ENCODE measurements around the gene MAPKAPK2.

Gene MAPKAPK2

GRCh38 chr1:206732508-206732907, 47.8 kb downstream of the MAPKAPK2 start:
- ChIA-PET POLR2A (no interaction called here), CTCF (interaction anchor here (0.7 to 14.9 kb wide), 13 partner anchors 7 to 249 kb away, joined by 3 to 464 read pairs (median 22); no protein-coding TSS in a partner anchor)
- no peak for TF ChIP-seq CTCF (IDR thresholded peaks at IDR 0.05; ENCODE audit: control extremely low read depth, extremely low read depth, low read depth, missing control alignments)
- DNase-seq (ENCODE audit: extremely low spot score) = no peak

GRCh38 chr1:206732992-206733391, 48.3 kb downstream of the MAPKAPK2 start:
- ChIA-PET CTCF (interaction anchor here (0.7 to 14.9 kb wide), 20 partner anchors 8 to 248 kb away, joined by 3 to 464 read pairs (median 18); partner anchors contain the start of genes FCAMR, FCMR, IL10 and IL19), POLR2A (no interaction called here)
- TF ChIP-seq CTCF (IDR thresholded peaks at IDR 0.05; ENCODE audit: control extremely low read depth, extremely low read depth, low read depth, missing control alignments) = no peak
- no peak for DNase-seq (ENCODE audit: extremely low spot score)

GRCh38 chr1:206734499-206735142, 49.9 kb downstream of the MAPKAPK2 start:
- ChIA-PET POLR2A (no interaction called here), CTCF (interaction anchor here (0.6 to 14.9 kb wide), 82 partner anchors 8 to 765 kb away, joined by 3 to 464 read pairs (median 5); partner anchors contain the start of genes FCAMR, FCMR, IKBKE and IL10)
- TF ChIP-seq CTCF (IDR thresholded peaks at IDR 0.05; ENCODE audit: control extremely low read depth, extremely low read depth, low read depth, missing control alignments) = peak; percentile 77
- peak; percentile 73 for DNase-seq (ENCODE audit: extremely low spot score)

- POLR2A ChIA-PET = interaction anchor here (0.6 kb wide), 1 partner anchor 394 kb away, joined by 3 read pairs; no protein-coding TSS in a partner anchor
- DNase-seq (ENCODE audit: extremely low spot score) = no peak
- CTCF ChIA-PET = interaction anchor here (0.6 to 14.9 kb wide), 48 partner anchors 7 to 256 kb away, joined by 3 to 464 read pairs (median 7); partner anchors contain the start of genes FCAMR, IL10, IL19 and IL24
- TF ChIP-seq CTCF (IDR thresholded peaks at IDR 0.05; ENCODE audit: control extremely low read depth, extremely low read depth, low read depth, missing control alignments) = no peak
Observed at GRCh38 chr1:206735553-206736031, 50.9 kb downstream of the MAPKAPK2 start.

- DNase-seq (ENCODE audit: extremely low spot score) = no peak
- no peak for TF ChIP-seq CTCF (IDR thresholded peaks at IDR 0.05; ENCODE audit: control extremely low read depth, extremely low read depth, low read depth, missing control alignments)
- CTCF ChIA-PET = interaction anchor here (0.6 to 14.9 kb wide), 12 partner anchors 12 to 244 kb away, joined by 3 to 464 read pairs (median 16); partner anchors contain the start of gene FCAMR
- POLR2A ChIA-PET = no interaction called here
Observed at GRCh38 chr1:206736878-206737728, 52.4 kb downstream of the MAPKAPK2 start.

GRCh38 chr1:206737729-206738201, 53.1 kb downstream of the MAPKAPK2 start:
- POLR2A ChIA-PET = no interaction called here
- CTCF ChIA-PET = interaction anchor here (0.8 to 14.9 kb wide), 8 partner anchors 12 to 243 kb away, joined by 3 to 464 read pairs (median 38); no protein-coding TSS in a partner anchor
- DNase-seq (ENCODE audit: extremely low spot score) = no peak
- no peak for TF ChIP-seq CTCF (IDR thresholded peaks at IDR 0.05; ENCODE audit: control extremely low read depth, extremely low read depth, low read depth, missing control alignments)
